Measurements from ENCODE around the gene CCDC182. TPM values are rescaled to one million over a fixed set of nuclear protein-coding genes. Genes with fewer than 3 reads are reported as not detected.

Gene CCDC182
- total and polyA plus RNA-seq, 2 experiments from 2014 or later = not detected

- peaks cover 48% of the 10 kb centered on the region for H3K27me3 ChIP-seq (replicated peaks; ENCODE audit: insufficient read depth)
- H3K4me1 ChIP-seq (ENCODE audit: insufficient read depth) = no peaks in the 10 kb centered on the region
- DNase-seq = no peak
- H3K4me3 ChIP-seq = no peak overlapping the region
- no peaks in the 10 kb centered on the region for H3F3A ChIP-seq (ENCODE audit: insufficient read depth)
- H2AFZ ChIP-seq = no peak overlapping the region
- 37 to 42% methylated on average over 4 of the region's 4 CpGs for WGBS, 2 experiments (ENCODE audit: low coverage in 1 of 2, low lambda C conversion rate in 2 of 2, missing lambda C conversion rate in 2 of 2)
- no peak overlapping the region for H3K4me2 ChIP-seq (ENCODE audit: unreplicated experiment)
- no peaks in the 10 kb centered on the region for H3K79me2 ChIP-seq (ENCODE audit: insufficient read depth)
- TF ChIP-seq EZH2 (IDR thresholded peaks at IDR 0.05; ENCODE audit: insufficient read depth, poor library complexity, severe bottlenecking) (no peak), EZH2phosphoT487 (IDR thresholded peaks at IDR 0.05; ENCODE audit: insufficient read depth, low read depth) (no peak)
- no peaks in the 10 kb centered on the region for H3K9me2 ChIP-seq (ENCODE audit: insufficient read depth)
- no peaks in the 10 kb centered on the region for H3K9me3 ChIP-seq (ENCODE audit: low read depth)
- no peaks in the 10 kb centered on the region for H4K20me1 ChIP-seq (ENCODE audit: insufficient read depth)
- in situ Hi-C loops (cut with MboI) = loop anchor here (10.0 kb wide), 1 partner anchor 60 kb away; no protein-coding TSS in a partner anchor
- H3K27ac ChIP-seq = no peak overlapping the region
- H3K36me3 ChIP-seq (ENCODE audit: low read depth) = no peaks in the 10 kb centered on the region
- H3K9ac ChIP-seq = no peak overlapping the region
Observed at GRCh38 chr17:57774872-57775271, 29.8 kb upstream of the CCDC182 start.

- Histone ChIP-seq H2AFZ (no peak overlapping the region), H3K4me3 (no peak overlapping the region), H3K27me3 (replicated peaks; ENCODE audit: insufficient read depth) (peaks cover 55% of the 10 kb centered on the region), H3K36me3 (ENCODE audit: low read depth) (no peaks in the 10 kb centered on the region), H3F3A (ENCODE audit: insufficient read depth) (no peaks in the 10 kb centered on the region), H4K20me1 (ENCODE audit: insufficient read depth) (no peaks in the 10 kb centered on the region), H3K79me2 (ENCODE audit: insufficient read depth) (no peaks in the 10 kb centered on the region), H3K9ac (no peak overlapping the region), H3K4me1 (ENCODE audit: insufficient read depth) (no peaks in the 10 kb centered on the region), H3K4me2 (ENCODE audit: unreplicated experiment) (no peak overlapping the region), H3K9me3 (ENCODE audit: low read depth) (no peaks in the 10 kb centered on the region), H3K9me2 (ENCODE audit: insufficient read depth) (no peaks in the 10 kb centered on the region), H3K27ac (no peak overlapping the region)
- TF ChIP-seq EZH2phosphoT487 (IDR thresholded peaks at IDR 0.05; ENCODE audit: insufficient read depth, low read depth) = no peak
- no peak for TF ChIP-seq EZH2 (IDR thresholded peaks at IDR 0.05; ENCODE audit: insufficient read depth, poor library complexity, severe bottlenecking)
- in situ Hi-C loops (cut with MboI) = loop anchor here (10.0 kb wide), 1 partner anchor 61 kb away; no protein-coding TSS in a partner anchor
- 34 to 40% methylated on average over 4 of the region's 4 CpGs for WGBS, 2 experiments (ENCODE audit: low coverage in 1 of 2, low lambda C conversion rate in 2 of 2, missing lambda C conversion rate in 2 of 2)
- DNase-seq = no peak
Observed at GRCh38 chr17:57773557-57773956, 28.5 kb upstream of the CCDC182 start.

- Histone ChIP-seq H3F3A (ENCODE audit: insufficient read depth) (no peaks in the 10 kb centered on the region), H3K27me3 (replicated peaks; ENCODE audit: insufficient read depth) (peaks cover 55% of the 10 kb centered on the region), H3K36me3 (ENCODE audit: low read depth) (no peaks in the 10 kb centered on the region), H3K9me3 (ENCODE audit: low read depth) (no peaks in the 10 kb centered on the region), H4K20me1 (ENCODE audit: insufficient read depth) (no peaks in the 10 kb centered on the region), H3K9ac (no peak overlapping the region), H3K4me3 (no peak overlapping the region), H3K4me2 (ENCODE audit: unreplicated experiment) (no peak overlapping the region), H2AFZ (no peak overlapping the region), H3K4me1 (ENCODE audit: insufficient read depth) (no peaks in the 10 kb centered on the region), H3K27ac (no peak overlapping the region), H3K79me2 (ENCODE audit: insufficient read depth) (no peaks in the 10 kb centered on the region), H3K9me2 (ENCODE audit: insufficient read depth) (no peaks in the 10 kb centered on the region)
- no peak for DNase-seq
- in situ Hi-C loops (cut with MboI) = loop anchor here (10.0 kb wide), 1 partner anchor 62 kb away; no protein-coding TSS in a partner anchor
- 41 to 50% methylated on average over 7 of the region's 7 CpGs for WGBS, 2 experiments (ENCODE audit: low coverage in 1 of 2, low lambda C conversion rate in 2 of 2, missing lambda C conversion rate in 2 of 2)
- TF ChIP-seq EZH2 (IDR thresholded peaks at IDR 0.05; ENCODE audit: insufficient read depth, poor library complexity, severe bottlenecking) (no peak), EZH2phosphoT487 (IDR thresholded peaks at IDR 0.05; ENCODE audit: insufficient read depth, low read depth) (no peak)
Observed at GRCh38 chr17:57772774-57773173, 27.7 kb upstream of the CCDC182 start.

- Histone ChIP-seq H3K9ac (no peak overlapping the region), H3K4me1 (ENCODE audit: insufficient read depth) (no peaks in the 10 kb centered on the region), H3K27ac (no peak overlapping the region), H3K4me3 (no peak overlapping the region), H3K4me2 (ENCODE audit: unreplicated experiment) (no peak overlapping the region), H3K9me3 (ENCODE audit: low read depth) (no peaks in the 10 kb centered on the region), H3K9me2 (ENCODE audit: insufficient read depth) (no peaks in the 10 kb centered on the region), H3K79me2 (ENCODE audit: insufficient read depth) (no peaks in the 10 kb centered on the region), H3K27me3 (replicated peaks; ENCODE audit: insufficient read depth) (peaks cover 37% of the 10 kb centered on the region), H3K36me3 (ENCODE audit: low read depth) (no peaks in the 10 kb centered on the region), H2AFZ (no peak overlapping the region), H3F3A (ENCODE audit: insufficient read depth) (no peaks in the 10 kb centered on the region), H4K20me1 (ENCODE audit: insufficient read depth) (no peaks in the 10 kb centered on the region)
- 37 to 46% methylated on average over 6 of the region's 6 CpGs for WGBS, 2 experiments (ENCODE audit: low coverage in 1 of 2, low lambda C conversion rate in 2 of 2, missing lambda C conversion rate in 2 of 2)
- in situ Hi-C loops (cut with MboI) = no loop called here
- TF ChIP-seq EZH2 (IDR thresholded peaks at IDR 0.05; ENCODE audit: insufficient read depth, poor library complexity, severe bottlenecking) (no peak), EZH2phosphoT487 (IDR thresholded peaks at IDR 0.05; ENCODE audit: insufficient read depth, low read depth) (no peak)
- DNase-seq = no peak
Observed at GRCh38 chr17:57767561-57767960, 22.5 kb upstream of the CCDC182 start.
